ENCODE results near the gene PTX3.

Gene PTX3

DNA sequence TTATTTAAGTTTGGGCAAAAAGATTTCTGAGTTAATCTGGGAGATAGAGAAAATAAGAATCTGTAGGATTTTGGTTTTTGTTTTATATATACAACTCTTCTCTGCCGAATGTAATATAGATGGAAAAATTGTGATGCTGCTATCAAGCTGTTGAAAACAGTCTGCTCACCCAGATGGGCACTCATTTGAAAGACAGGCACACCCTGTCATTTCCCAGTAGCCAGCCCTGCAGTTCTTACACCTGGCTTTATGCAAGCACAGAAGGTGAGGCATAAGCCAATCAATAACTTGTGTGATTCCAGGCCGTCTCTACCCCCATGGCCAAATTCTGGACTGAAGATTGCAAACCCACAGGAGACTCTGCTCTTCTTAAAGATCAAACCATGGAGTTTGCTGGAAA lies 27.1 kb upstream of the PTX3 start:
- no peak overlapping the region for H3K4me3 ChIP-seq (ENCODE audit: low read depth, low read length)

DNA sequence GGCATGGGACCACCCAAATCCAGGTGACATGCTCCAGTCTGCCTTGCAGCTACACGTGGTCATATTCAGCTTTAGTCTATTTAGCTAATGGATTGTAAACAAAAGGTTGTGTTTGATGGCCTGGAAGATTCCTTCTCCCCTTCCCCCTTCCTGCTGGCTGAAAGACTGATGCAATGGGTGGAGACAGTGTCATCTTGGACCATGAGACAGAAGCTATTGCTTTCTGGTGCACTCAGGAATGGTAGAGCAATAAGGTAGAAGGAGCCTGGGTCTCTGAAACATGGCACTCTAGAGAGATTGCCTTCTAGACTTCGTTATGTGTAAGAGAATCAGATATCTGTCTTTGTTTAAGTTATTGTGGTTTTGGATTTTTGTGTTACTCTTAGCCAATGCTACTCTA lies 25.7 kb upstream of the PTX3 start:
- no peak overlapping the region for H3K4me3 ChIP-seq (ENCODE audit: low read depth, low read length)
- TF ChIP-seq, protein P1, sequence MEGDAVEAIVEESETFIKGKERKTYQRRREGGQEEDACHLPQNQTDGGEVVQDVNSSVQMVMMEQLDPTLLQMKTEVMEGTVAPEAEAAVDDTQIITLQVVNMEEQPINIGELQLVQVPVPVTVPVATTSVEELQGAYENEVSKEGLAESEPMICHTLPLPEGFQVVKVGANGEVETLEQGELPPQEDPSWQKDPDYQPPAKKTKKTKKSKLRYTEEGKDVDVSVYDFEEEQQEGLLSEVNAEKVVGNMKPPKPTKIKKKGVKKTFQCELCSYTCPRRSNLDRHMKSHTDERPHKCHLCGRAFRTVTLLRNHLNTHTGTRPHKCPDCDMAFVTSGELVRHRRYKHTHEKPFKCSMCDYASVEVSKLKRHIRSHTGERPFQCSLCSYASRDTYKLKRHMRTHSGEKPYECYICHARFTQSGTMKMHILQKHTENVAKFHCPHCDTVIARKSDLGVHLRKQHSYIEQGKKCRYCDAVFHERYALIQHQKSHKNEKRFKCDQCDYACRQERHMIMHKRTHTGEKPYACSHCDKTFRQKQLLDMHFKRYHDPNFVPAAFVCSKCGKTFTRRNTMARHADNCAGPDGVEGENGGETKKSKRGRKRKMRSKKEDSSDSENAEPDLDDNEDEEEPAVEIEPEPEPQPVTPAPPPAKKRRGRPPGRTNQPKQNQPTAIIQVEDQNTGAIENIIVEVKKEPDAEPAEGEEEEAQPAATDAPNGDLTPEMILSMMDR (IDR thresholded peaks at IDR 0.05; ENCODE audit: insufficient read depth, low read depth, low read length, missing control alignments): no peak
- no peak for DNase-seq (ENCODE audit: low read depth)

More for the DNA sequence above, 27.1 kb upstream of the PTX3 start:
- DNase-seq (ENCODE audit: low read depth): no peak
- TF ChIP-seq, protein P1 (IDR thresholded peaks at IDR 0.05; ENCODE audit: insufficient read depth, low read depth, low read length, missing control alignments): no peak

DNA sequence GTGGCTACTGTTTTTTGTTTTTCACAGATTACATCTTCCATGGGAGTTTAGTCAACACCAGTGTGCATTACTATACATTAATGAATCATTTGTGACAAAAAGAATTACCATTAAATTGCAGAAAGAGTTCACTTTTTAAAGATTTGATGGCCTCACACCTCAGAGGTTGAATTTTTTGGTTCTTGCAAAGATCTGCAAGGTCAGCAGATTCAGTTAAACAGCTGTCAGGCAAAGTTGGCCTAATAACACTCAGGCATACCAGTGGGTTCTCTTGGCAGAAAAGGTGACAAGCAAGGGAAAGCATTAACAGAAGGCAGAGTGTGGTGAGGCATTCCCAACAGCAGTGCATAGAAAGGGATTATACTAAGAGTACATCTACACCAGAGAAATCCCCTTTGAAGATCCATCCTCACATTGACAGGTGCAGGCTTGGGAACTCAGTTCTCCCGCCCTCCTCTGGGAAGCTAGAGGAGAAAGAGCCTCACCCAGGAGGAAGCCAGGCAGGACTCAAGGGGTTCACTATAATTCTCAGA lies 24.3 kb upstream of the PTX3 start:
- no peak for DNase-seq (ENCODE audit: low read depth)
- TF ChIP-seq, protein P1 (IDR thresholded peaks at IDR 0.05; ENCODE audit: insufficient read depth, low read depth, low read length, missing control alignments): no peak
- no peak overlapping the region for H3K4me3 ChIP-seq (ENCODE audit: low read depth, low read length)

DNA sequence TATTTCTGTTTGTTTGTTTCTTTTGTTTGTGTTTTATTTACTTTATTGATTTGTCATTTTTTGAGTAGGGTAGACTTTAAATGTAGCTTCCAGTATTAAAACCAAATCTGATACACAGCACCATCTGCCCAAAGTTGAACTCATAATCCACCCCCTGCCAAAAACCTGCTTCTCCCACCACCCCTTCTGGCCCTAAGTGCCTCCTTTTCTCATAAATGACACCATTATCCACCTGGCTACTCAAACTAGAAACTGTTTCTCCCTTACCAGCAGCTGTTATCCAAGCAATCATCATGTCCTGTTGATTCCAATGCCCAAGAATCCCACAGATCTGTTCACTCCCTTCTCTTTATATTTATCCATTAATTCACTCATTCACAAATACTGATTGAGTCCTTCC lies 21.8 kb upstream of the PTX3 start:
- no peak for DNase-seq (ENCODE audit: low read depth)
- no peak overlapping the region for H3K4me3 ChIP-seq (ENCODE audit: low read depth, low read length)
- TF ChIP-seq, protein P1 (IDR thresholded peaks at IDR 0.05; ENCODE audit: insufficient read depth, low read depth, low read length, missing control alignments): no peak

DNA sequence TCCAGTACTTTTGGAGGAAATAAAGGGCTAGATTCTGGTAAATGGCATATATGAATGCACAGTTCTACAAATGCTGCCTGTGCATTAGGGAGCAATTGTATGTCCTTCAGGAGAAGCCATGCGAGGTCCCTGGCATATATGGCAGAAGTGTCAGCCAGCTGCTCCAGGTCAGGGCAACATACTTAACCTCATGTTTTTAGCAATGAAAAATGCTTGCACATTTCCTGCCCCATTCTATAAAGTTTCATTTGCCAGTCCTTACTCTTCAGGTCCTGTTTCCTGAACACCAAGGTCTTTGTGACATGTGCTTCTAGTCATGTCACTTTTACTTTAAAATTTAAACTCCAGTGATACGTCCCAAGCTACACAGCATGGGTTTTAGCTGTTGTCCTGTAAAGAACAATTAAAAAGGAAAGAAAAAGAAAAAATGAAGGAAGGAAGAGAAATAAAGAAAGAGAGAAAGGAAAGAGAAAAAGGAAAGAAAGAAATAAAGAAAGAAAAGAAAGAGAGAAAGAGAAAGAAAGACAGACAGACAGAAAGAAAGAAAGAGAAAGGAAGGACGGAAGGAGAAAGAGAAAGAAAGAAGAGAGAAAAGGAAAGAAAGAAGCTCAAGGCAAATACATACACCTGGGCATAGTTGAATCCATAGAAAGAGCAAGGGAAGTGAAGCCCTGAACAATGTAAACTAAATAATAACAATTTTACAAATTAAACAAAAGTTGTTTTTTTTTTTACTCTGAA lies 20.1 kb upstream of the PTX3 start:
- H3K4me3 ChIP-seq (ENCODE audit: low read depth, low read length): no peak overlapping the region
- DNase-seq (ENCODE audit: low read depth): no peak
- TF ChIP-seq, protein P1 (IDR thresholded peaks at IDR 0.05; ENCODE audit: insufficient read depth, low read depth, low read length, missing control alignments): no peak

DNA sequence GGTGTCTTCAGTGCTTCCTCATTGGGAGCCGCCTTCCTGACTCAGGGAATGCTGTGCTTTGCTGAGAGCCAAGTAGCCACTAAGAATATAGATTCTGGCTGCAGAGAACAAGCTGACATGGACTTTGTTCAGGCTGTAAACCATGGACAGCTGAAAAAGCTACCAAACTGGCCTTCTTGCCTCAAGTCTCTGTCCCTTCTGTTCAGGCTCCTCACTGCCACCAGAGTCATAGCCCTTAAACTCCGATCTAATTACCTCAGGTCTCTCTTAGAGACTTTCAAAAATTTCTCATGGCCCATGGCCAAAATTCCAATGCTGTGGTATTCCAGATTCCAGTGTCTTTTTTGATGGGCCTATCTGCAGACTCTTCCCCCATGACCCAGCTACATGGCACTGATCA lies 19.4 kb upstream of the PTX3 start:
- TF ChIP-seq, protein P1 (IDR thresholded peaks at IDR 0.05; ENCODE audit: insufficient read depth, low read depth, low read length, missing control alignments): no peak
- H3K4me3 ChIP-seq (ENCODE audit: low read depth, low read length): no peak overlapping the region
- no peak for DNase-seq (ENCODE audit: low read depth)

DNA sequence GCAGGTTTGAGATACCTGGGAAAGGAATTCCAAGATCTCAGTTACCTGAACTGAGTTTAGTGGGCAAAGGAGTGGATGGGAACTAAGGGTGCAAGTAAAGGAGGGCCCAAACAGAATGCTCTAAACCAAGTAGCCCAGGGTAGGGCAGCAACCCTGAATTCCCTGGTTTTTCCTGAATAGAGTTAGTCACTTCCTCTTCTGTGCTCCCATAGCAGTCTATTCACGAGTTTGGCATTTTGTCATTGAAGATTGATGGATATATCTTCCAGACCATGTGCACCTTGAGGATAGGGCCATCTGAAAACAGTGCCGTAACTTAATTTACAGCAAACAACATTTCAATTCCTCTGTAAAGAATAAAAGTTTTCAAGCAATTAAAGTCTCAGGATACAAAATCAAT lies 18.5 kb upstream of the PTX3 start:
- H3K4me3 ChIP-seq (ENCODE audit: low read depth, low read length): no peak overlapping the region
- TF ChIP-seq, protein P1 (IDR thresholded peaks at IDR 0.05; ENCODE audit: insufficient read depth, low read depth, low read length, missing control alignments): no peak
- DNase-seq (ENCODE audit: low read depth): no peak

Data from GM12865 (cell line).